ENCODE results near the gene GPC6.

DNA sequence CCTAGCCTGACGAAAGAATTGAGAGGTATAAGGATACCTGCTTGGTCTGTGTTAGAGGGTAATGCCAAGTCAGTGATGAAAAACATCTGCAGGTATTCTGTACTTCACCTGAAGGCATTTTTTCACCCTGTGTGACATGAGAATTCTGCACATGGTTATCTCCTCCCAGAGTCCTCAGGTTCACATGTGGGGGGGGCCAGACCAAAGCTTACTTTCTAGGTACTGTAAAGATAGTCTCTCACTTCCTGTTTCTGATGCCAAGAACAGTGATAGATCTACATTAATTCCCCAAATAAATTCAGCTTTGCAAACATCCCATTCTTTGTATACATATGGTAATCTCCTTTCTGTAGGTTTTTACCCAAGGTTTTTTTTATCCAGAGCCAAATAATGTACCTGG, 53.4 kb downstream of the GPC6 start:
- no peak for TF ChIP-seq POLR2A (IDR thresholded peaks at IDR 0.05; ENCODE audit: low read length)
- TF ChIP-seq RFX5 (IDR thresholded peaks at IDR 0.05), result no peak
- no peak for TF ChIP-seq RAD21 (conservative IDR thresholded peaks at IDR 0.05 in 1 of 2, IDR thresholded peaks at IDR 0.05 in 1 of 2)
- no peak for TF ChIP-seq PHF8 (IDR thresholded peaks at IDR 0.05; ENCODE audit: borderline replicate concordance, low read depth)
- TF ChIP-seq, protein P1, sequence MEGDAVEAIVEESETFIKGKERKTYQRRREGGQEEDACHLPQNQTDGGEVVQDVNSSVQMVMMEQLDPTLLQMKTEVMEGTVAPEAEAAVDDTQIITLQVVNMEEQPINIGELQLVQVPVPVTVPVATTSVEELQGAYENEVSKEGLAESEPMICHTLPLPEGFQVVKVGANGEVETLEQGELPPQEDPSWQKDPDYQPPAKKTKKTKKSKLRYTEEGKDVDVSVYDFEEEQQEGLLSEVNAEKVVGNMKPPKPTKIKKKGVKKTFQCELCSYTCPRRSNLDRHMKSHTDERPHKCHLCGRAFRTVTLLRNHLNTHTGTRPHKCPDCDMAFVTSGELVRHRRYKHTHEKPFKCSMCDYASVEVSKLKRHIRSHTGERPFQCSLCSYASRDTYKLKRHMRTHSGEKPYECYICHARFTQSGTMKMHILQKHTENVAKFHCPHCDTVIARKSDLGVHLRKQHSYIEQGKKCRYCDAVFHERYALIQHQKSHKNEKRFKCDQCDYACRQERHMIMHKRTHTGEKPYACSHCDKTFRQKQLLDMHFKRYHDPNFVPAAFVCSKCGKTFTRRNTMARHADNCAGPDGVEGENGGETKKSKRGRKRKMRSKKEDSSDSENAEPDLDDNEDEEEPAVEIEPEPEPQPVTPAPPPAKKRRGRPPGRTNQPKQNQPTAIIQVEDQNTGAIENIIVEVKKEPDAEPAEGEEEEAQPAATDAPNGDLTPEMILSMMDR (IDR thresholded peaks at IDR 0.05), result no peak

Measured in A549 (cell line).